ENCODE results near the gene VASH1. TPM values are rescaled to one million over a fixed set of nuclear protein-coding genes. Genes with fewer than 3 reads are reported as not detected.

VASH1 gene
- polyA plus RNA-seq, 1 donor (not counting 4 experiments of a cell fraction or from before 2014, with no cell fraction given): 0.12 TPM

- peaks cover 5% of the 10 kb centered on the region for H3K4me1 ChIP-seq (ENCODE audit: control insufficient read depth, extremely low read depth, insufficient read depth, low read length)
- dilution Hi-C loops (cut with MboI; ENCODE audit: extremely low pct_ligation_motif_present, low sequenced_read_pairs): no loop called here
- no peaks in the 10 kb centered on the region for H3K79me2 ChIP-seq (ENCODE audit: control insufficient read depth, insufficient read depth, low read length)
Measured at GRCh38 chr14:76765461-76765931, 4.2 kb downstream of the VASH1 start.

GRCh38 chr14:76767681-76768656 lies 6.7 kb downstream of the VASH1 start:
- Histone ChIP-seq H3K36me3 (ENCODE audit: control insufficient read depth in 2 of 2, extremely low read depth in 1 of 2, insufficient read depth in 2 of 2, low read length in 2 of 2) (no peaks in the 10 kb centered on the region), H3K9ac (ENCODE audit: control insufficient read depth, extremely low read depth, insufficient read depth, low read length) (no peak overlapping the region), H3K4me3 (ENCODE audit: control insufficient read depth in 2 of 3, extremely low read depth in 1 of 3, insufficient read depth in 2 of 3, low read depth in 1 of 3, low read length in 3 of 3) (no peak overlapping the region), H3K27ac (ENCODE audit: control insufficient read depth, insufficient read depth, low read length) (no peak overlapping the region), H3K79me2 (ENCODE audit: control insufficient read depth, insufficient read depth, low read length) (no peaks in the 10 kb centered on the region), H3K9me1 (ENCODE audit: control insufficient read depth, extremely low read depth, insufficient read depth, low read length) (no peaks in the 10 kb centered on the region), H2AFZ (ENCODE audit: control insufficient read depth, low read length) (no peak overlapping the region), H4K20me1 (ENCODE audit: control insufficient read depth, extremely low read depth, insufficient read depth, low read length) (no peaks in the 10 kb centered on the region), H3K4me1 (ENCODE audit: control insufficient read depth, extremely low read depth, insufficient read depth, low read length) (peaks cover 2% of the 10 kb centered on the region), H3K4me2 (ENCODE audit: control insufficient read depth, extremely low read depth, insufficient read depth, low read depth, low read length) (no peak overlapping the region), H3K9me3 (ENCODE audit: control insufficient read depth, low read depth, low read length) (no peaks in the 10 kb centered on the region), H3K27me3 (ENCODE audit: control insufficient read depth, extremely low read depth, insufficient read depth, low read length) (peaks cover 44% of the 10 kb centered on the region)
- TF ChIP-seq EZH2 (IDR thresholded peaks at IDR 0.05; ENCODE audit: low read length) (no peak), CTCF (optimal IDR thresholded peaks at IDR 0.05 in 1 of 3, IDR thresholded peaks at IDR 0.05 in 1 of 3, conservative IDR thresholded peaks at IDR 0.05 in 1 of 3; ENCODE audit: extremely low read depth in 1 of 3, insufficient read depth in 2 of 3, low read length in 3 of 3) (no peak)
- dilution Hi-C loops (cut with MboI; ENCODE audit: extremely low pct_ligation_motif_present, low sequenced_read_pairs): no loop called here
- DNase-seq (ENCODE audit: low read depth, low spot score): no peak
- no peak for FAIRE-seq

More at GRCh38 chr14:76765461-76765931, 4.2 kb downstream of the VASH1 start:
- H3K27me3 ChIP-seq (ENCODE audit: control insufficient read depth, extremely low read depth, insufficient read depth, low read length): peaks cover 56% of the 10 kb centered on the region
- H3K9ac ChIP-seq (ENCODE audit: control insufficient read depth, extremely low read depth, insufficient read depth, low read length): no peak overlapping the region
- FAIRE-seq (no peak), DNase-seq (ENCODE audit: low read depth, low spot score) (no peak)
- no peaks in the 10 kb centered on the region for H4K20me1 ChIP-seq (ENCODE audit: control insufficient read depth, extremely low read depth, insufficient read depth, low read length)
- H3K9me3 ChIP-seq (ENCODE audit: control insufficient read depth, low read depth, low read length): no peaks in the 10 kb centered on the region
- no peak overlapping the region for H2AFZ ChIP-seq (ENCODE audit: control insufficient read depth, low read length)
- no peak for TF ChIP-seq EZH2 (IDR thresholded peaks at IDR 0.05; ENCODE audit: low read length)
- no peak for TF ChIP-seq CTCF (optimal IDR thresholded peaks at IDR 0.05 in 1 of 3, IDR thresholded peaks at IDR 0.05 in 1 of 3, conservative IDR thresholded peaks at IDR 0.05 in 1 of 3; ENCODE audit: extremely low read depth in 1 of 3, insufficient read depth in 2 of 3, low read length in 3 of 3)
- no peak overlapping the region for H3K27ac ChIP-seq (ENCODE audit: control insufficient read depth, insufficient read depth, low read length)
- H3K4me2 ChIP-seq (ENCODE audit: control insufficient read depth, extremely low read depth, insufficient read depth, low read depth, low read length): no peak overlapping the region
- H3K36me3 ChIP-seq (ENCODE audit: control insufficient read depth in 2 of 2, extremely low read depth in 1 of 2, insufficient read depth in 2 of 2, low read length in 2 of 2): no peaks in the 10 kb centered on the region
- H3K9me1 ChIP-seq (ENCODE audit: control insufficient read depth, extremely low read depth, insufficient read depth, low read length): no peaks in the 10 kb centered on the region
- H3K4me3 ChIP-seq (ENCODE audit: control insufficient read depth in 2 of 3, extremely low read depth in 1 of 3, insufficient read depth in 2 of 3, low read depth in 1 of 3, low read length in 3 of 3): no peak overlapping the region

Measured in keratinocyte (primary cell).